ENCODE measurements around the gene GATAD2B.

The GATAD2B gene

DNA sequence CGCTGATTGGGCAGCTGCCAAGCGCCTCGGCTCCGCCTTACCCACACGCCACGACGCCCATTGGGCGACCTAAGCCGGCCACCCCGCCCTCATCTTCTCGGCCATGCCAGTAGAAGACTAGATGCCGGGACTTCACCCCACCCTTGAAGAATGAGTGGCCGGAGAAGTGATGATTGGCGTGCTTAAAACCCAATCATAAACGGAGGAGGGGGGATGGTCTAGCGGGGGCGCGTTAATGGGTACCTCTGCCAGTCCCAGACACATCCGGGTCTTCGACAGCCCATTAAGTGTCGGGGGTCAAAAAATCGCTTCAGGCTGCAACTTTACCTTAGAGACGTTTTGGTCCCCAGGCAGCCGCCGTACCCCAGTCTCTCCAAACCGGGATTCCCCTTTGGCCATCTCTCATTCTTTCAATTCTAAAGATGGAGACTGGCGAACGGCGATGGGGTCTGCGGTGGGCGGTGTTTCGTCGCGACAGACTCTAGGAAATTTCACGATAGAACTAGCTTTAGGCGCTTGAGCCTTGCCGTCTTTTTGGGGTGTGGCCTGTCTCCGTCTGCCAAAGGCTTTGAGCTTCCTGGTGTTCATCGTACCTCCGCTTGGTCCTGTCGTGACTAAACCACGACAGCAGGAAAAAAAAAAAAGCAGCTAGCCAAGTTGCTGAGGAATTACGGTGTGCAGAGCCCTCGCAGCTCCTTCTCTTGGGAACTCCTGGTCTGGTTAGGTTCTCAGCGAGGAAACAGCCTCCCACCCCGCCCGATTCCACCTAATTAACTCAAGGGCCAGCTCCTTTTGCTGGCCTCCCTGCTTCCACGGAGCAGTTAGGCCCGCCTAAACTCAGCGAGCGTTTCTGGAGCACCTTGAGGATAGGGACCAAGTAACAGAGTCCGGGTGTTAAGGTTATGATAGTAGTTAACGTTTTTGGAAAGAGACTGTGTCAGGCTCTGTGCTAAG lies at the start of gene GATAD2B:
Gene GATAD2B (minus strand): TSS at position 1 of the 954 bp plus-strand sequence. CDS start 94,625 bp downstream, outside the sequence.
- DNase-seq = peak; percentile 88 to 100 (median 98)

DNA sequence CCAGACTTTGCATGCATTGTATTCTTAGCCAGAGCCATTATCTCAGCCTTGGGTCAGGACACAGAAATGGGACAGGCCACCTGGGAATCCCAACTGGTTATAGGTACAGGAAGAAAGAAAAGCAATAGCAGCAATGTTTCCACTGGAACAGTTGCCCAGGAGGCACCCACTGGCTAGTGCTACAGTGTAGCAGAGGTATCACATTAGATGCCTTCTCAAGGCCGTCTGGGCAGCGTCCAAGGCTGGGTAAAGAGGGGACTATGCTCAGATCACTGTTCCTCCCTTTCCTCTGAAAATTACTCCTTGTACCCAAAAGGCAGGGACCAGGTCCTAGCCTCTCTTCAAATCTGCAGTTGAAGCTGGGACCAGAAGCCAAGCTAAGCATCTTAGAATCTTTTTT lies 47.6 kb upstream of the GATAD2B start:
- DNase-seq = no peak

DNA sequence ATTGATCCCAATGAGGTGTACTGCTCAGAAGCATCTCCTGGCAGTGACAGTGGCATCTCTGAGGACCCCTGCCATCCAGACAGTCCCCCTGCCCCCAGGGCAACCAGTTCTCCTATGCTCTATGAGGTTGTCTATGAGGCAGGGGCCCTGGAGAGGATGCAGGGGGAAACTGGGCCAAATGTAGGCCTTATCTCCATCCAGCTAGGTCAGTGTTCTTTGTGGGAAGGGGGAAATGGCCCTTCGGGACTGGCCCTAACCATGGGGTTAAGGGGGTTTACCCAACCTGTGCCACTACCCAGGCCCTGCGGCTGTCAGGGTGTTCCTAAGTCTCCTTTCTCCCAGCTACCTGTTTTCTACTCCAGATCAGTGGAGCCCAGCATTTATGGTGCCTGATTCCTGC lies 46.2 kb upstream of the GATAD2B start:
- DNase-seq = no peak

DNA sequence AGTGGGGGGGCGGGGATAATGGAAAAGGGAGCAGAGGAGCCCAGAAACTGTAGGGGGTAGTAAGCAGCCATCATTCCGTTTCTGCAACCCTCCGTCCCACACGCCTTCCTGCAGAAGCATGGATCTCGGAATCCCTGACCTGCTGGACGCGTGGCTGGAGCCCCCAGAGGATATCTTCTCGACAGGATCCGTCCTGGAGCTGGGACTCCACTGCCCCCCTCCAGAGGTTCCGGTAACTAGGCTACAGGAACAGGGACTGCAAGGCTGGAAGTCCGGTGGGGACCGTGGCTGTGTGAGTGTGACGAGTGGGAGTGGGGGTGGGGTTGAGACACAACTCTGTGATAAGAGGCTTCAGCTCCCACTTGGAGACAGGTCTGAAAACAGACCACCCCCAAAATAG lies 45.6 kb upstream of the GATAD2B start:
- peak in 1 of 14 donors; percentile 27 for DNase-seq

DNA sequence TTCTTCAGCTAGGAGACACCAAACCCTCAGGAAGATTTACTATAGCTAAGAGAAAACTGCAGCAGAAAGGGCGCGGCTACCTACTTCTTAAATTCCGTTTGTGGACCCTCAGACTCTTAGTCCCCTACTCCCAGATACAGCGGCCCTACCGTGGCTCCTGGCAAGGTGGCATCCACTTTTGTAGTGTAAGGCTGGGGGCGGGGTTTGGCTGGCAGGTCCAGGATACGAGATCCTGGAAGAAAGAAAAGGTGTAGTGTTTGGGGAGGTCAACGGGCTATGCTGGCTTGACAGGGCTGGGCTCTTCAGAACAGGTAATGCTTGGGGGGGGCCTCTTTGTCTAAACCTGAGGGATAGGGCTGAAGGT lies 45.2 kb upstream of the GATAD2B start:
- peak in 1 of 14 donors; percentile 79 for DNase-seq

DNA sequence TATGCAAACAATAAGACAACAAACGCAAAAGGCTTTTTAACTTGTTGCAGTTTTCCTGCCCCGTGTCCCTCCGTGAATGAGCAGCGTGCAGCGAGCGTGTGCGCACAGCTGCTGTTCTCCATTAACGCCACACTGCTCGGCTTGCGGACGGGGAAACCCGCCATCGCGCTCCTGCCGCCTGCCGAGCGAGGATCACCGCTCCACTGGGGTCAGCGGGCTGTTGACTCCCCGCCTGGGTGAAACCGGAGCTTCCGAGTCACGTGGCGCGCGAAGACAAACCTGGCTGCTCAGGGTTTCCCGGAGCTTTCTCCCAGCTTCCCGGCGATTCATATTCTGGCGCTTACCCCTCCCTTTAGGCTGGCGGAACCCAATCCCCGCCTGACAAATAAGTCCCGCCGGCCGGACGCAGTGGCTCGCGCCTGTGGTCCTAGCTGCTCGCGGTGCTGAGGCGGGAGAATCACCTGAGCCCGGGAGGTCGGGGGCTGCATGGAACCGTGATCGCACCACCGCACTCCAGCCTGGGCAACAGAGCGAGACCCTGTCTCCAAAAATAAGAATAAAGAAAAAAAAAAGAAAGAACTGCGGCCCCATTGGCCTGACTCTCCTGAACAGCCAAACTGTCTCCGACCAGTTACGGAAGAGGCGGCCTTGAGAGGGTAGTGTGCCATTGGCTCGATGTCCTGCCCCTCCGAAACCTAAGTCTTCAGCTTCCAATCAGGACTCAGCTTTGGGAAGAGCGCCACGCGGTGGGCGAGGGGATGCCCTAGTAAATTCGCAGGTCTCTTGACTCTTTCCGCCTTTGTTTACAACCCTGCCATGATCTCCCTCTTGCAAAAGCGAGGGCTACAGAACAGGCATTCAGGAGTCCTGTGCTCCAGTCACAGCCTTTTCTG lies 44.6 kb upstream of the GATAD2B start, which contains the start of gene CREB3L4:
Gene CREB3L4 (plus strand): TSS at position 796 of the 893 bp plus-strand sequence. CDS start 624 bp downstream, outside the sequence.
- DNase-seq = peak; percentile 36 to 97 (median 89)

DNA sequence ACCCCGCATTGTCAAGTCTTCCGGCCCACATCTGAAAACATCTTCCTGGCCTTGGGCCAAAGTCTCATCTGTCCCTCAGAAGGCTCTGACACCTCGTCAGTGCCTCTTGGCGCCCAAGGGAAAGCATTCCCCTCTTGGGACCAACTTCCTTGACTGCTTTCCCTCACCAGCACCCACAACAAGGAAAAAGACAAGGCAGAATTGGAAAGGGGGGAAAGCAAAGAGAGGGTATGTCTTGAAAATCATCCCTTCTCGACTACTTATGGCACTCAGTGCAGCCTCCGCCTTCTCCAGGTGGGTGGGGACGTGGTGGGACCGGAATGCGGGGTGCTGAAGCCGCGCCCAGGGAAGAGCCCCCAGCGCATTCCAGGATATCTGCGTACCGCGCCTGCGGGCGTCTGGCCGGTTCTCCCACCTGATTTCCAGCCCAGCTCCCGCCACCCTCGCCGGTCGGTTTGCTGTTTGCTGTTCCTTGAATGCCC lies 41.1 kb upstream of the GATAD2B start:
- DNase-seq = peak in 4 of 14 donors; percentile 42 to 53 (median 45)

DNA sequence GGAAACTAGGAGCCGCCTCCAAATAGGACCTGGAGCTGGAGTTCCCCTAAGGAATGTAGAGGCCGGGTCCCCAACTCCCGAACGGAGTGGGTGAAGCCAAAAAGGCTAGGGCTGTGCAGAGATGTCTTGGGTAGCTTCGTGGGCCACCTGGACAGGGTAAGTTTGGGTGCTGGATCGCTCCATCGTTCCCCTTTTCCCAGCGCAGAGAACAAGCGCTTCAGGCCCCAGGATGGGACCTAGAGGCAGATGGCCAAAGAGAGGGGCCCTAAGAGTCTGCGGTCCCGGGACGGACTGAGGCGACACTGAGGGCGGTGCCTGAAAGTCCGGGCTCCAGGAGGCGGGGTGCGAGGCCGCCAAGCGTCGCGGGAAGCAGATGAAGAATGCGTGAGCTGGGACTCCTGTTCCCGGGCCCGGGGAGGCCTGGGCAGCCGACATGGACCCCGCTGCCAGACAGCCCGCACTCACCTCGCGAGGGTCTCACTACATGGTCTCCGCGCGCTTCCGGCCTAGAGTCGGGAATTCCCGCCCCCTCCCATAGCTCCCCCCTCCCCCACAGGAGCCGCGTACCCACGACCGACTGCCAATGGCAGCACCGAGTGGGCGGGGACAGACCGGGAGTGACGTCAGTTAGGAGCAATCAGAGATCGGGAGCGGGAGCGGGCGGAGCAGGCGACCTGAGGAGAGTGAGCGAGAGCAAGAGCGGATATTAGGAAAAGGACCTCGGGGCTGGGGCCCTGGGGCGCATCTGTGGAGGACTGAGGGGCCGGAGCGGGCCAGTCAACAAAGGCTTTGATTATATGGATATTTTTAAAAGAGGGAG lies 40.5 kb upstream of the GATAD2B start, which contains the start of gene SLC39A1:
Gene SLC39A1 (minus strand): TSS at position 508 of the 820 bp plus-strand sequence. CDS start 822 bp downstream, outside the sequence.
- peak; percentile 65 to 98 (median 94) for DNase-seq

DNA sequence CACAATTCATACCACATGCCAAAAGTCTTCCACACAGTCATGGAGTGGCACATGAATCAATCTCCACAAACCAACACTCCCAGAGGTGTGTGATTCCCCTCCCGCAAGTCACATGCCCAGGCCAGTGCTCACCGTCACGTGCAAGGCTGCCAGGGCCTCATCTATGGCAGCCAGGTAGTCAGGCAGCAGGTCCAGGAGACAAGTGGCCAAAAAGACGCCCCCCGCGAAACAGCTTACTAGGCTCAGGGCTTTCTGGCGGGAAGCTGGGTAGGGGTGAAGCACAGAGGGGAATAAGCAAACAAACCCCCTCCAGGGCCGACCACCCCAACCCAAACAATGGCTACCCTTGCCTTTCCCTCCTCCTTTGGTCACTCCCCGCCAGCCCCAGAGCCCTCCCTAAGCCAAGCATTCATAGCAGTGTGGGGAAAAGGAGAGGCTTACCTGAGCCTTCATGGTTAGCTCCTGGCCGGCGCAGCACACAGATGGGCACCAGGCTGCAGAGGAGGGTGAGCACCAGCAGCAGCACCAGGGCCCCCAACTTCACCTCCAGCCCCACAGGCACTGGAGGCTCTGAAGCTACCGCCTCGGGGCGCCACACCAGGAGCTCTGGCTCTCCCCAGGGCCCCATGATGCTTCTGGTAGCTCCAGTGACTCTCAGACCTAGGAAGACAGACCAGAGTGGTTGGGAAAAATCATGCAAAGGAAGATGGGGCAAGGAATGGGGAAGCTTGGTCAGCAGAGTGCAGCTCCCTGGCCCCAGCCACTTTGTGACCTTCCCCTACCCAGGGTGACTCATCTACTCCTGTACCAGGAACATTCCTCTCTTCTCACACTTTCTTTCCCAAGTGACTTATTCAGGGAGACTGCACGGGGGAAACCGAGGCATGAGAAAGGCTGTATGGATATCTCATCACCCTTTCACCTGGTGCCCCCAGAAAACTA lies 39.6 kb upstream of the GATAD2B start:
- peak in 4 of 14 donors; percentile 21 to 55 (median 26) for DNase-seq

DNA sequence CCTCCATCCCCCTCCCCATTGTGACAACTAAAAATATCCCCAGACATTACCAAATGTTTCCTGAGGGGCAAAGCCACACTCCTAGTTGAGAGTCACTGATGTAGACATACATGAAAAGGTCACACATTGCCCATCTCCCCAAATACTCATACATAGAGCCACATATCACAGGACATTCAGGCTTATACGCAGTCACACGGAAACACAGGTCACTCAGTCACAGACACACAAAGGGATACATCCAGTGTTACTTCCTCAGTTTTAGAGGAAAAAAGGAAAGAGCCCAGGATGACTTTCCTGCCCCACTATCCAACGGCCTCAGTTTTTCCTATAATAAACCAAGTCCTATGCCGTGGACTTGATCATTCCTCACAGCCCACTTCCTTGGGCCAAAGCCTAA lies 38.6 kb upstream of the GATAD2B start:
- DNase-seq = no peak

DNA sequence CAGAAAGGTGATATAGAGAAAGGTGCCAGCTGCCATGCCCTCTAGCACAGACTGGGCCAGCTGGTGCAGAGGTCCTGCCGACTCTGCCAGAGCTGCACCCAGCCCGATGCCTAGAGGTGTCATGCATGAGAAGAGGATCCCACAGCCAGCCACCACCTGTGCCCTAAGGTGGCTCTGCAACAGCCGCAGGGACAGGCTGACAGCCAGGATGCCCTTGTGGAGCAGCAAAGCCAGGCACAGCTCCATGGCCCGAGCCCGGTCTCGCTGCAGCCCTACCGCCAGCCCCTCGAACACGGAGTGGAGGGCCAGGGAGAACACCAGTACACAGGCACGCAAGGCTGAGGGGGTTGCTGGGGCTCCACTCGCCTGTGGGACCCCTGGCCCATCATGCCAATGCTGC lies 37.4 kb upstream of the GATAD2B start:
- no peak for DNase-seq

DNA sequence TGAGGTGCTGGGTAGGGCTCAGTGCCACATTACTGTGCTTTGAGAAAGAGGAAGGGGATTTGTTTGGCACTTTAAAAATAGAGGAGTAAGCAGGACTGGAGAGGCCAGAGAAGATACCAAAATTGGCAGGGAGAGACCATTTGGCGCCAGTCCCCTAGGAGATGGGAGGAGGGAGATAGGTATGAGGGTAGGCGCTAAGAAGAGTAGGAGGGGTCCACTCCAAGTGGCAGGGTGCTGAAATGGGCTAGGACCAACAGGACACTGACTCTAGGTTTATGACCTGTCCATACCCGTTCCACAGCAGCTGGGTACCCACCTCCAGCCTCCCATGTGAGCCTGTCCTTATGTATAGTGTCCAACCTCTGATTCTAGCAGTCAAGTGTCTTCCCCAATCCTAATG lies 36.7 kb upstream of the GATAD2B start:
- DNase-seq = peak in 2 of 14 donors; percentile 15 to 42

DNA sequence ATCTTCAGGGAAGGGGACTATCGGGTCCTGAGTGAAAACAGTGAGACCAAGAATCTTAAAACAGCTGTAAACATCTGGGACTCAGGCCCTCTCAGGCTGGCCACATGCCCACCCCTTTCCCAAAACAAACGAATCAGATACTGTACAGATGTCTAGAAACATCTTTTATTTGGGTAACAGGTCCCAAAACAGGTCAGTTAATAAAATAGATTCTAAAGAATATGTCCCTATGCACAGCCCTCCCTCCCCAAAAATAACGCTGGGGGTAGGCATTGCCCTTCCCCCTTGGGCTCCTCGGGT lies 36.1 kb upstream of the GATAD2B start:
- DNase-seq = no peak

DNA sequence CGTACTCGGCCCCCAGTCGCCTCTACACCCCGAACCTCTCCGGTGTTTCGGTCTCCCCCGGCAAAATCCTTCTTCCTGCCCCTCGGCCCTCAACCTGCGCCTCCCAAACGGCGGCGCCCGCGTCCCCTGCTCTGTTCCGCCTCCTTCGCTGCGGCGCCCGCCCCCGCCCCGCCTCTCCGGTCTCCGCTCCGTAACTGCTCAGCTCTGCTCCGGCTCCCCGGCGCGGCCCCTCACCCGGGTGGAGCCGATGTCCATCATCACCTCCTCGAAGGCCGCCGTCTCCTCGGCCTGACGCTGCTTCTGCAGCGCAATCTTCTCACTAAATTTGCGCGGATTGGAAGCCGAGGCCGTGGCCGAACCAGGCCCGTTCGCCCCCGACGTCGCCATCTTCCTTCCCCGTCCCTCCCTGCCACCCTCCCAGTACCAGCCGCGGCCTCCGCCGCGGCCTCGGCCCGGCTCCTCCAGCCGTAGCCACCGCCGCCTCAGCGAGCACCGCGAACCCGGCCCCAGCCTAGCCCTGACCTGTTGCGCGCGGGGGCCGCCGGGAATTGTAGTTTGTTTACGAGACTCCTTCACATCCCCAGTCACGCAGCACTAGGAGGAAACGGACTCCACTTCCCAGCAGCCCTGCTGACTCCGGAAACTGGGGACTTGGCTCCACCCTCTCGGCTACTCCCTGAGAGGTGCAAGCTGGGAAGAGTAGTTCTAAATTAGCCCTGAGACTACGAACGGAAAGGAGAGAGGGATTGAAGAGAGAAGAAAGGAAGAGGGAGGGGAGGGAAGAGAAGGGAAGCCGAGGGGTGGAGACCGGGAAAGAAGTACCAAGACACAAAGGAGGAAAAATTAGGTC lies 35.6 kb upstream of the GATAD2B start, which contains the start of gene CRTC2:
Gene CRTC2 (minus strand): TSS at position 502 of the 850 bp plus-strand sequence. CDS start 115 bp downstream, at position 387.
- peak; percentile 74 to 98 (median 95) for DNase-seq

DNA sequence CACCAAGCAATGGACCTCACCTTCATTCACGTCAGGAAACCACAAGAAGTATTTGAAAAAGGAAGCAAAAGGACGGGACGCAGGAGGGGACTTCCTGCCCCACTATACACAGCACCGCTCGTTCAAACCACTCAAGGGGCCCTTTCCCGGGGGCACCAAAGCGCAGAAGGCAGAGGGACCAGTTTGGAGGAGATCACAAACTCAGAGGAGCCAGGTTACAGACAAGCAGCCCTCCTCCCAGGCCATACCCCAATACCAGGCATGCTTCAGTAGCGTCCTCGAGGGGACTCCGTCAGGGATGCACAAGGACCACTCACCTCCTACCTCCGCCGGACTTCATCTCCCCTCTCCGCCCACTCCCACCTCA lies 35.0 kb upstream of the GATAD2B start:
- peak in 1 of 14 donors; percentile 57 for DNase-seq

DNA sequence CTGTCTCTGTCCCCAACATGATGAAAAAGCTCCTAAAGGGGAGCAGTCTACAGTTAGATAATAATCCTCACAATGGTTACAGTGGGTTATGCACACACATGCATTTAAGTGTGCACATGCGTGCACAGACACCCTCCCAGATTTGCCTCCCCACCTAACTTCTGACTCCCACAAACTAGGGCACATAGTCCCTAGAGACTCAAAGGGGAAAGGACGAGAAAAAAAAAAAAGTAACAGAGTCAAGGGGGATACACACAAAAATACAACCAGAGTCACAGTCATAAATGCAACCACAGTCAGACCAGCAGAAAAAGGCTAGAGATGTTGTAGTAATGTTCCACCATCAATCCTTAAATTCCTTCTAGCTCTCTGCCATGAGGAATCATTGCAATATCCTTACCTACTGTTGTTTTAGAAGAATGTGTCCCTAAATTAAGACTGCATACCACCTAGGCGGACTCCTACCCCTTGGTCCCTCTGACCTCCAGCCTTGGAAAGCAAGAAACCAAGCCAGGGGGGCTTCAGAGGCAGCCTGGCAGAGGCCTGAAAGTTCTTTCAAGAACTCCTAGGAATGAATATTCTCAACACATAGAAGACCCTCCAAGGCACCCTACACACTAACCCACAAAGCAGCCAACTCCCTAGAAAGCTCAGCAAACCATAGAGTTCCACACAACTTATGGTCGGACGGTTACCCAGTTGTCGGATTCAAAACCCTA lies 34.4 kb upstream of the GATAD2B start:
- no peak for DNase-seq

DNA sequence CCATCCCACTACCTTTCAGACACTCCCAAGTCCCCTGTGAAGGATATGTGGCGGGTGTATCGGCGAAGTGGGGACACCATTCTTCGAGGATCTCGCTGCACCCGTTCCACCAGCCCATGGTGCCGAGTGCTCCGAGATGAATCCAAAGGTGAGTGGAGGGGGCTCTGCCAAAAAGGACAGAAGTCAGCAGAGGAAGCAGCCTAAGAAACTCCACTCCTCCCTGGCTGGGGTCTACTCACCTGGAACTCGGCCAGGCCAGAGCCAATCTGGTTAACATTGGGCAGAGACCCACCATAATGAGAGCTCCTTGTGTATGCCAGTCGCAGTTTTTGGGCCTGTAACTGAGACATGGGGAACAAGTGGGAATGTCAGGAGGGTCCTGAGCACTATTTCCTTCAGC lies 32.1 kb upstream of the GATAD2B start:
- DNase-seq = no peak

DNA sequence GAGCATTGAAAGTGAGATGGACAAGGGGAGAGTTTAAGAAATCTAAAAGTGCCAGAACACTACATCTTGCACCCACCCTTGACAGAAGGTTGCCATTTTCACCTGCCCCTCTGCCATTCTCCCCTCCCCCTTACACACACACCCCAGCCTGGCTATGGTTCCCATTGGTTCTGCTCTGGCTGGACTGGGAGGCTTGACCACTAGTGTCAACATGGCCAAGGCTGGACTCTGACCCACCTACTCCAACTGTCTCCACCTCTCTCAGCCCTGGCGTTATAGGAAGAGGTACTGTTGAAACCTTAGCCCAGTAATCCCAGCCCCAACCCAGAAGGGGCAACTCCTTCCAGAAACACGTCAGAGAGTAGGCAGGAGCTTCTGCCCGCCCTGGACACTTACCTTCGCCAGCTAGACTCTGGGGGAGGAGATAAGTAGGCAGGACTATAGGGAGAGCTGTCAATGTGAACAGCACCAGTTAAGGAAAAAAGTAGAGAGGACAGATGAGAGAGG lies 31.1 kb upstream of the GATAD2B start:
- DNase-seq = no peak

DNA sequence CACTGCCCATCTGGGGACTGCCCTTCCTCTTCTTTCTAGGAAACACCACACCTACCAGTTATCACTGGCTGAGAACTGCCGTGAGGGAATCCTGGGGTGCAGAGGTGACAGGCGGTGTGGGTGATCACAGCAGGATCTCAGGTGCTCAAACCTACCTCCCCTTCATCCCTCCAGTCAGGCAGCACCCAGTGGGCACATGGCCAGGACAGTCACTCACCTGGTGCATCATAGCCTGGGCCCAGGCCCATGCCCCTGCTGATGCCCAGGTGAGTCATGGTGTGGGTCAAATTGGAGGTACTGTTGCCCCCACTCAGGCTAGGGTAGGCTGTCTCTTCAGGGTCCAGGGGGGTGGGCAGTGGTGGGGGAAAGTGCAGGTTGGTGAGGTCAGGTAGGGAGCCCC lies 29.0 kb upstream of the GATAD2B start:
- no peak for DNase-seq
